Stimulated activated CD4-positive, alpha-beta T cell treated with anti-CD3 and anti-CD28 coated beads, Interleukin-4, amount 100 ng/mL, for 1 hour (primary cell): Measurements from ENCODE around the gene NEUROG2.
"Not testable (repeated sequence)": the region's sequence is repeated elsewhere in the genome, so short reads cannot be mapped to it uniquely, and the experiment has no call there.

Experiments
- DNase-seq: peaks from one replicate; pipeline ENCODE4 v3.0.0-alpha.2; 2020

NEUROG2 gene

DNA sequence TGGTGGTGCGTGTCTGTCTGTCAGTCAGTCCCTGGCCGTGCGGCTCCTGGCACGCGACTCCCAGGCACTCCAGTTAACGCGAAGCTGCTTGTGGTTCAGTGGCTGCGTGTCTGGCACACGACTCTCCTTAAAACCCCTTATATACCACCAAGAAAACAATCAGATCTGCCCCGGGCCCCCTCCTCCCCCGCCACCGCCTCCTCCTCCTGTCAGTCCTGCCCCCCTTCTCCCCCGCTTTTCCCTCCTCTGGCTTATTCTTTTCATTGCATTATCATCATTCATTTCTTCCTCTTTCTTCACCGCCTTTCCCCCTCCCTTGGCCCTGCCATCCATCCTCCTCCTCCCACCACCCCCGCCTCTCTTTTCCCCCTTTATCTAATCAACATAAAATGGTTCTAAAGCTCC, at the start of gene NEUROG2:
TSS of gene NEUROG2 (minus strand) at position 115 of the 405 bp plus-strand sequence. CDS start 705 bp downstream, outside the sequence.
- no peak for DNase-seq

DNA sequence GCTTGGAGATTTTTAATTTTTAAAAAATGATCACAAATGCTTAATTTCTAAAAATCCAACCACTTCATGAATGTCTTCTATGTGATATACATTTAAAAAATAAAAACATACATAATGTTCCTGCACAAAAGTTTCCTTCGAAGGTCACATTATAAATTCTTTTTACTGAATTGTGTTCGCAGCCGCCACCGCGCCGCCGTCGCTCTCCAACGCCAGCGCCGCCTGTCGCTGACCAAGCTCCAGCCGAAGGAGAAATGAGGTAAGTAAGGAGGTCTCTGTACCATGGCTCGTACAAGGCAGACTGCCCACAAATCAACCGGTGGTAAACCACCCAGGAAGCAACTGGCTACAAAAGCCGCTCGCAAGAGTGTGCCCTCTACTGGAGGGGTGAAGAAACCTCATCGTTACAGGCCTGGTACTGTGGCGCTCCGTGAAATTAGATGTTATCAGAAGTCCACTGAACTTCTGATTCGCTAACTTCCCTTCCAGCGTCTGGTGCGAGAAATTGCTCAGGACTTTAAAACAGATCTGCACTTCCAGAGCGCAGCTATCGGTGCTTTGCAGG, 48.8 kb upstream of the NEUROG2 start:
- no peak for DNase-seq

DNA sequence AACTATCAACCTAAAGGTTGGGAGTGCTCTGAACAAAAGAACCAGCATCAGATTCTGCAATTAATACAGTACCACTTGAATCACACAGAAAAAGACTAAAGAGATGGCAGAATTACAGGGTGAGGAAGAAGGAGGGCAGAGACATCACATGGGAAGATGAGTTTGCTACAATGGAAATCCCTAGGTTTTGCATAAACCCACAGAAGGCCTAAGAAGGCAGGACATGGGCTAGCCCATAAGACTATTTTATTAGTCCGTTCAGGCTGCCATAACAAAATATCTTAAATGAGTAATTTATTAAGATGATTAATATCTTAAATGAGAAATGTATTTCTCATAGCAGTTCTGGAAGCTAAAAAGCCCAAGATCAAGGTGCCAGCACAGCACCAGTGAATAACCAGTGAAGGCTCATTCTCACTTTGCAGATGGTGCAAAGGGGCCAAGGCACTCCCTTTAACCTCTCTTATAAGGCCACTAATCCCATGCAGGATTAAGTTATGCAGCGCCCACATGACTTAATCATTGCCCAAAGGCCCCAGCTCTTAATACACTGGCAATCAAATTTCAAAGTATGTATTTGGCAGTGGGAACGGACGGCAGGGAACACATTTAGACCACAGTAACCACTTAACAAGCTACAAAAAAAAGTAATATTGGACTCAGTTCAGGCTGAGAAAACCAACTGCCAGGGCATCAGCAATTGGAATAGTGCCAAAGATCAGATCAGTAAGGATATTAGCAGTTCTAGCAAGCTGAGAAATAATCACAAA, 47.6 kb upstream of the NEUROG2 start:
- no peak for DNase-seq

DNA sequence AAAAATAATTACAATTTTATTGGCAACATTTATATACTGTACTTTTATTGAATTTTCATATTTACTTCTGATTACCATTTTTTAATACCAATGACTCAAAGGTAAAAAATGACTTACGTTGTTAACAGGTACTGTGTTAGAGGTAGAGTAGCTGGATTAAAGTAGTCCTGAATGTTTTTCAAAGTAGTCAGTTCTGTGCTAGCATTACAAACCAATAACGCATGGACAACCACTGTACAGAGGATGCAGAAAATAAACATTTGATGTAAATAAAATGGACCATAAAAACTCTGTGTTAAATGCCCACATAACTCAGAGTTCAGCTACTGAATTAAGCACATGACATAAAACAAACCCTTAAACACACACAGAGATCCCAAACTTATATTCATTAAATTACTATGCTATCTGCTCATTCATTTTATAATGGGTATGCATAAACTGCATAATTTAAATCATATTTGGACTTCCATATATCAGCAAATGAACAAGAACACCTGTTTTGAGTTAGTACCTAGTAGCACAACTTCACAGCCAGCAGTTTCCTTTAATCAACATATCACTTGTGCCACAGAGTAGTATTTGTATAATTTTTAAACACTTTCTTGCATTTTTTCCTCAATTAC, 46.4 kb upstream of the NEUROG2 start:
- no peak for DNase-seq

- no peak for DNase-seq
These were observed 44.1 kb upstream of the NEUROG2 start for GRCh38 chr4:112560084-112560483.

DNA sequence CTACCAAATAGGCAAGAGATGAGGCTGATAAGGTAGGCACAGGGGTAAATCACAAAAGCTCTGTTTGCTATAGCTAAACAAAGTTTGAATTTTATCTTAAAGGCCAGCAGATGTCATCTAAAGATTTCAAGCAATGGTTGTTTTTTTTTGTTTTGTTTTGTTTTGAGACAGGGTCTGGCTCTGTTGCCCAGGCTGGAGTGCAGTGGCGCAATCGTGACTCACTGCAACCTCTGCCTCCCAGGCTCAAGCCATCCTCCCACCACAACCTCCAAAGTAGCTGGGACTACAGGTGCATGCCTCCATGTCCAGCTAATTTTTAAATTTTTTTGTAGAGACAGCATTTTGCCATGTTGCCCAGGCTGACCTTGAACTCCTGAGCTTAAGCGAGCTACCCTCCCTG, 43.1 kb upstream of the NEUROG2 start:
- no peak for DNase-seq

DNA sequence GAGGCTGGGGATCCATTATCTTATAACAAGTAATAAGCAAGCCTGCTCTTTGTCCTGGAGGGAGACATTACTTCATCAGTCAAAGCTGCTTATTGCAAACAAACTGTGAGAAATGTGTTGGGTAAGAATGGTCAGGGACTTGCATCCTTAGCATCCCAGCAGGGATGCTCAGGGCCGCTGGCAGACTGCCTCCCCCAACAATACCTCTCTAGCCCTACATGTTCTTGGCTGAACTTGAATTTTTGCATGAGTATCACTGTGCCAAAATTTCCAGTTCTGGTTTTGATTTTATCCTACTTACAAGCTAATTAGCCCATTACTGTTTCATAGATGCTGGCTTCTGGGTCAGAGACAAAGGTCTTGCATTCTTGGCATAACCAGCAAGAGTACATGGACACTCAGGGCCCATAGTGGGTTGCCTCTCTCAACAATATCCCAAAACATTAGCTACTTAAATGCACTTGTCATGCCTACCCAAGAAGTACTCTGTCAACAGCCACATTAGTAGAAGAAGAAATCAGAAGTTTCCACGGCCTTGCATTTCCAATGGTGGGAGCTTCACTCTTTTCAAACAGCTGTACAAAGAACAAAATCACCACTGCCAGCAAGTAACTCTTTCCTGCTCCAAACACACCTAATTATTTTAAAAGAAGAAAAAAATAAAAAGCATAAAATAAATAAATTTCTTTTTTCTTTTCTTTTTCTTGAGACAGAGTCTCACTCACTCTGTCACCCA, 41.9 kb upstream of the NEUROG2 start:
- no peak for DNase-seq

GRCh38 chr4:112554271-112554670, 38.3 kb upstream of the NEUROG2 start:
- not testable (repeated sequence) for DNase-seq

DNA sequence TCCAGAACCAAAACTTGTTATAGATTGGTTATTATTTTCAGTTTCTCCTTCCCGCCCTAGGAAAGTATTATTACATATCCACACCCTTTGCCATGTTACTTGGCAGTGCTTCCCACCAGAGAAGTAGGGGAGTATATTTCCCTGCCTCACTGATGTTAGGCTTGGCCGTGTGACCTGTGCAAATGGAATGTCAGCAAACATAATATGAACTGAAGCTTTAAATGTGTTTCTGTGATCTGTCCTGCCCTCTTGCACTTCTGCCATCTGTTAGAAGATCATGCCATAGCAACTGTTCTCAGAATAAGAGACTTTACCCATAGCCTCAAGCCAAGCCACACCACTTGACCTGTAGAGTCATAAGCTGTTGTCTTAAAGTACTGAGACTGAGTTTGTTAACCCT, 36.7 kb upstream of the NEUROG2 start:
- no peak for DNase-seq

- DNase-seq, result no peak
These were observed 34.7 kb upstream of the NEUROG2 start for GRCh38 chr4:112550728-112551127.

- no peak for DNase-seq
These were observed 30.5 kb upstream of the NEUROG2 start for GRCh38 chr4:112546476-112546875.

DNA sequence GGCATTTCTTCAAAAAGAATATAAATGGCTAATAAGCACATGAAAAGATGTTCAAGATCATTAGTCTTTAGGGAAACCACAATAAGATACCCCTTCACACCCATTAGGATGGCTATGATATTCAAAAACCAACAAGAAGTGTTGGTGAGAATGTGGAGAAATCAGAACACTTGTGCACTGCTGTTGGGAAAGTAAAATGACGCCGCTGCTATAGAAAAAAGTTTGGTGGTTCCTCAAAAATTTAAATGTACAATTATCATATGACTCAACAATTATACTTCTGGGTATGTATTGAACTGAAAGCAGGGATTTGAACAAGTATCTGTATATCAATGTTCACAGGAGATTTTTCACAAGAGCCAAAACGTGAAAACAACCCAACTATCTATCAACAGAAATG, 29.4 kb upstream of the NEUROG2 start:
- DNase-seq, result no peak

- no peak for DNase-seq
These were observed 24.7 kb upstream of the NEUROG2 start for GRCh38 chr4:112540695-112541094.

DNA sequence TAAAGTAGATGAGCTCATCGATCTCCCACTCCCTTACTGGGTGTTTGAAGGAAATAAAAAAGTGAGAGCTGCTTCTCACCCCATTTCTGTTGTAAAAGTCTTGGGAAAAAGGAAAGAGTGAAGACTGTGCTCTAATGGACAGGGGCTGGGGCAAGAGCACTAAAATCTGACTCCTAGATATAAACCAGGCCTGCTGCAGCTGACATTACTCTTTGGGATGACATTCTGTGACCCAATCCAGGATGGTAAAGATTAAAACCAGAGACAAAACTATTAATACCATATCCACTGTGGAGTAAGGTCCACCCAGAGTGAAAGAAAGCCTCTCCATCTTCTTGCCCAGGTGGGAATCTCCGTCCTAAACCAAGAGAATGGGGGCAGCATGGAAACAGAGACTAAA, 20.1 kb upstream of the NEUROG2 start:
- no peak for DNase-seq

DNA sequence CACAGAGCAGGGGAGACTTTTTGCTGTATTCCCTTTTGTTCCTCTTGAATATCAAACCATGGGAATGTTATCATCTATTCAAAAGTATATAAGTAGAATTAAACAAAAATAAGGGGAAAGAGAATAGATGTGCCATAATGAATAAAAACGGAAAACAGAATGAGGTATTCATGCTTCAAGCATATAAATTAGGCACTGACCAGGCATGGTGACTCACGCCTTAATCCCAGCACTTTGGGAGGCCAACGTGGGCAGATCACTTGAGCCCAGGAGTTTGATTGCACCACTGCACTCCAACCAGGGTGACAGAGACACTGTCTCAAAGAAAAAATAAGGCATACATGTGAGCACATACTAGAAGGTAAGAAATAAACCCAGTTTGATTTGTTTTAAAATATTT, 16.3 kb upstream of the NEUROG2 start:
- no peak for DNase-seq

GRCh38 chr4:112531146-112531545, 15.2 kb upstream of the NEUROG2 start:
- DNase-seq, result no peak

DNA sequence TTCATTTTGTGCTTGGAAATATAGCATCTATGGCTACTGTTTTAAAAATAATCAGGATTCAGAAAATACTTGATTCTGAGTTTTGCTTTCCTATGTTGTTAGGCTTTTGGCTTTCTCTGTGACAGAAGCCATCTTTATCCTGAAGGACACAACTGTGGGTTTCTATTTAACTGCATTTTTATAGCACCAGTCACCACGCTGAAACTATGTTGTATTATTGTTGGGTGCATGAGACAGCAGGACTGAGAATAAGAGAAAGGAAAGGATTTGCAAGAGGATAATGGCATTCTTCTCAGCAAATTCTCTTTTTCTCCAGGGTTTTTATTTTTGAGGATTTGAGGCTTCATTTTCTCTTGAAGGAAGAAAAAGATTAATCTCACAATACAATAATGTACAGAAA, 10.1 kb upstream of the NEUROG2 start:
- no peak for DNase-seq

DNA sequence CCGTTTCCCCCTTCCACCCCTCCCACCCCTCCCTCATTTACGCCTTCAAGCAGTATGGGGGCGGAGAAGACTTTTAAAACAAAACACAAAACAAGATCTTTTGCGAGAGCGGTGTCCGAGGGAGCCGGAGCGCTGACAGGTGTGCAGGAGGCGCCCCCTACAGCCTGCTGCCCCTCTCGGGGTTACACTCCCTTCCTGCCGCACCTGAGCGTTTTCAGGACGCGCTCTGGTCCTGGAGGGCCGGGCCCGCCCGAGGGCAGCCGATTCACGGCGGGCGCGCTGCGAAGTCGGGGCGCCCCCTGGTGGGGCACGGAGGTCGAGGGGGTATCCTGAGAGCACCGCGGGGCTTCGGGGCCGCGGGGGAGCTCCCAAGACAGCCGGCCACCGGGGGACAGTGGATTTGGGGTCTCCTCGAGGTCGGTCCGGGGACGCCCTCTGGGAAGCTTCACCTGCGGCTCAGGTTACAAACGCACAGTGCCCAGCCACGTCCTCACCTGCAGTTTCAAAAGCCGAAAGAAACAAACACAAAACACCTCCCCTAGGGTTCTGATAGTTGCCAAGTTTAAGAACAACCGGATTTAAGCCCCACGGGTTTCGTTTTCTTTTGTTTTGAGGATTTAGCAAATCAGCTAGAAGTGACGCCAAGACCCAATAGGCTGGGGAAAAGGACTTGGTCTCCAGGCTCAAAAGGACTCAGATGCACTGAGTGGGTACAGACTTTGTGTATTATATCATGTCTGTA, 8.0 kb upstream of the NEUROG2 start:
- DNase-seq, result peak; percentile 78

GRCh38 chr4:112523008-112523721, 7.2 kb upstream of the NEUROG2 start:
- peak; percentile 44 for DNase-seq

GRCh38 chr4:112522431-112522830, 6.5 kb upstream of the NEUROG2 start:
- DNase-seq, result not testable (repeated sequence)

GRCh38 chr4:112521123-112522023, 5.4 kb upstream of the NEUROG2 start:
- no peak for DNase-seq
